GM23338 (cell line): ENCODE measurements around the gene MALSU1. TPM values are rescaled to one million over a fixed set of nuclear protein-coding genes. Genes with fewer than 3 reads are reported as not detected.
A peak's percentile ranks its signal among the peaks of the same experiment; 100 is the strongest.

ENCODE experiments used
- ATAC-seq: fragments of 200-7000 bp; cut with Tn5 transposase; 3 replicates; pipeline ENCODE4 v1.9.1; 2020
- DNase-seq: peaks from one replicate; pipeline ENCODE4 v3.0.0-alpha.2; 2015; ENCODE audit warnings: low spot score
- H2AFZ ChIP-seq: fragments of 200-600 bp; sonication (generic); 2 replicates; pipeline ENCODE4 v1.8.0; 2016; ENCODE audit warnings: antibody characterized with exemption, mild to moderate bottlenecking, moderate library complexity
- H3F3A ChIP-seq: fragments of 200-600 bp; sonication (generic); replicated peaks from 2 replicates; pipeline ENCODE4 v1.8.0; 2017; ENCODE audit warnings: antibody characterized with exemption, mixed run types, low read depth
- H3K27ac ChIP-seq: fragments of 200-600 bp; sonication (generic); 2 replicates; pipeline ENCODE4 v1.6.1; 2016; ENCODE audit warnings: low read depth
- H3K27me3 ChIP-seq: fragments of 200-600 bp; sonication (generic); 2 replicates; pipeline ENCODE4 v1.8.0; 2016; ENCODE audit warnings: mild to moderate bottlenecking, mixed run types, moderate library complexity; ENCODE audit not compliant: insufficient read depth
- H3K36me3 ChIP-seq: fragments of 200-600 bp; sonication (generic); 2 replicates; pipeline ENCODE4 v1.8.0; 2016; ENCODE audit warnings: mild to moderate bottlenecking; ENCODE audit not compliant: insufficient read depth
- H3K4me1 ChIP-seq: fragments of 200-600 bp; sonication (generic); 2 replicates; pipeline ENCODE4 v1.8.0; 2016; ENCODE audit warnings: mild to moderate bottlenecking, moderate library complexity; ENCODE audit not compliant: insufficient read depth
- H3K4me2 ChIP-seq: fragments of 200-600 bp; sonication (generic); 2 replicates; pipeline ENCODE4 v1.7.1; 2017; ENCODE audit warnings: mixed run types
- H3K4me3 ChIP-seq: fragments of 200-600 bp; sonication (generic); 2 replicates; pipeline ENCODE4 v1.6.1; 2016; ENCODE audit warnings: mixed run types
- H3K79me2 ChIP-seq: fragments of 200-600 bp; sonication (generic); replicated peaks from 2 replicates; pipeline ENCODE4 v1.8.0; 2017; ENCODE audit warnings: mild to moderate bottlenecking; ENCODE audit not compliant: insufficient read depth
- H3K9me2 ChIP-seq: fragments of 200-600 bp; sonication (generic); 2 replicates; pipeline ENCODE4 v1.8.0; 2017; ENCODE audit not compliant: insufficient read depth
- H4K20me1 ChIP-seq: fragments of 200-600 bp; sonication (generic); replicated peaks from 2 replicates; pipeline ENCODE4 v1.8.0; 2017; ENCODE audit warnings: mild to moderate bottlenecking; ENCODE audit not compliant: insufficient read depth
- H3K27ac Mint-ChIP-seq: 2 replicates; pipeline ENCODE4 v1.8.0; 2020; ENCODE audit warnings: inconsistent platforms, mild to moderate bottlenecking, moderate library complexity, mixed read lengths
- H3K27me3 Mint-ChIP-seq: 3 replicates; pipeline ENCODE4 v1.8.0; 2022; ENCODE audit warnings: low read depth, mild to moderate bottlenecking, moderate library complexity, mixed read lengths, inconsistent platforms; ENCODE audit not compliant: insufficient read depth, poor library complexity
- H3K36me3 Mint-ChIP-seq: 3 replicates; pipeline ENCODE4 v1.8.0; 2021; ENCODE audit warnings: low read depth, mild to moderate bottlenecking, inconsistent platforms, moderate library complexity, mixed read lengths
- H3K4me1 Mint-ChIP-seq: 3 replicates; pipeline ENCODE4 v1.8.0; 2020; ENCODE audit warnings: mild to moderate bottlenecking, inconsistent platforms, mixed read lengths
- H3K4me3 Mint-ChIP-seq: 3 replicates; pipeline ENCODE4 v1.8.0; 2021; ENCODE audit warnings: moderate library complexity, mild to moderate bottlenecking, inconsistent platforms, mixed read lengths
- H3K9me3 Mint-ChIP-seq: 3 replicates; pipeline ENCODE4 v1.8.0; 2020; ENCODE audit warnings: moderate library complexity, mild to moderate bottlenecking, inconsistent platforms, mixed read lengths
- CREB1 ChIP-seq: fragments of 250-450 bp; sonication (Bioruptor Pico); IDR thresholded peaks from 2 replicates; pipeline ENCODE4 v1.5.0; 2020; ENCODE audit warnings: low read depth, mild to moderate bottlenecking, moderate library complexity
- ETS1 ChIP-seq: IDR thresholded peaks from 2 replicates; pipeline ENCODE4 v1.6.1; 2016; ENCODE audit warnings: antibody characterized with exemption
- EZH2 ChIP-seq: fragments of 200-600 bp; sonication (generic); IDR thresholded peaks from one replicate; pipeline ENCODE4 v1.8.0; 2017; ENCODE audit warnings: antibody characterized with exemption, mild to moderate bottlenecking, low read depth; ENCODE audit not compliant: unreplicated experiment
- EZH2phosphoT487 ChIP-seq: fragments of 200-600 bp; sonication (generic); IDR thresholded peaks from one replicate; pipeline ENCODE4 v1.8.1; 2018; ENCODE audit warnings: antibody characterized with exemption; ENCODE audit not compliant: unreplicated experiment
- JUNB ChIP-seq: IDR thresholded peaks from one replicate; pipeline ENCODE4 v1.6.1; 2016; ENCODE audit warnings: antibody characterized with exemption; ENCODE audit not compliant: unreplicated experiment
- STAT1 ChIP-seq: IDR thresholded peaks from one replicate; pipeline ENCODE4 v1.6.1; 2016; ENCODE audit warnings: antibody characterized with exemption; ENCODE audit not compliant: unreplicated experiment
- ZNF114 ChIP-seq: fragments of 250-450 bp; sonication (Bioruptor Pico); IDR thresholded peaks from 2 replicates; pipeline ENCODE4 v1.5.0; 2020; ENCODE audit warnings: mild to moderate bottlenecking, moderate library complexity
- ZNF331 ChIP-seq: fragments of 250-450 bp; sonication (Bioruptor Pico); IDR thresholded peaks from 2 replicates; pipeline ENCODE4 v1.5.0; 2020; ENCODE audit warnings: low read depth, mild to moderate bottlenecking, moderate library complexity
- ZNF462 ChIP-seq: fragments of 250-450 bp; sonication (Bioruptor Pico); IDR thresholded peaks from 2 replicates; pipeline ENCODE4 v1.5.0; 2020; ENCODE audit warnings: mild to moderate bottlenecking, moderate library complexity
- polyA plus RNA-seq: library from polyadenylated mRNA; unstranded; fragments of >200 nt; fragmentation: Nextera tagmentation; extraction: Ambion mirVana; gene quantifications from 2 replicates; pipeline ENCODE4 v1.2.1, GENCODE V29; 2016
- total RNA-seq: library from RNA; depleted of rRNA; stranded (reverse); fragments of >200 nt; shearing (Covaris generic); gene quantifications from 2 replicates; pipeline ENCODE4 v1.2.3, GENCODE V29; 2014
- TF ChIP-seq, protein P1 (sequence below), 2 experiments: fragments of 200-600 bp in 1 of 2; sonication (generic) in 1 of 2; conservative IDR thresholded peaks; 2 replicates each; pipeline versions ENCODE4 v1.5.1 to v1.6.1; 2016 to 2017; ENCODE audit warnings: antibody characterized with exemption in 2 of 2, low read depth in 2 of 2, mild to moderate bottlenecking in 2 of 2, moderate library complexity in 1 of 2

Gene MALSU1
- total and polyA plus RNA-seq, 2 experiments from 2014 or later: 96.8 to 209 TPM

DNA sequence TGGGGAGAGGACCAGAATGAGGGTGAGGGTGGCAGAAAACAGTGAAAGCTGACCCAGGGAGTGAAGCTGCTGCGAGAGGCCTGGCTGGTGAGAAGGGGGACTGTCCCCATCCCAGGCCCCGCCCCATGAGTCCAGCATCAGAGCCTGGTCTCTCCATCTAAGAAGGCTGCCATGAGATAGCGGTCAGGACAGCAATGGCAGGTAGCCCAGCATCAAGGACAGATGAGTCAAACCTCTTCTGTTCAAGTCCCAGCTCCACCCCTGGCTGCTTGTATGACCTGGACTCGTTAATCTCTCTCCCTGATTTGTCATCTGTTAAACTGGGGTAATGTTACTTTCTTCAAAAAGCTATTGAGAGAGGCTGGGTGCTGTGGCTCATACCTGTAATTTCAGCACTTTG is 30.4 kb upstream of the MALSU1 start (continued):
- TF ChIP-seq, protein P1, sequence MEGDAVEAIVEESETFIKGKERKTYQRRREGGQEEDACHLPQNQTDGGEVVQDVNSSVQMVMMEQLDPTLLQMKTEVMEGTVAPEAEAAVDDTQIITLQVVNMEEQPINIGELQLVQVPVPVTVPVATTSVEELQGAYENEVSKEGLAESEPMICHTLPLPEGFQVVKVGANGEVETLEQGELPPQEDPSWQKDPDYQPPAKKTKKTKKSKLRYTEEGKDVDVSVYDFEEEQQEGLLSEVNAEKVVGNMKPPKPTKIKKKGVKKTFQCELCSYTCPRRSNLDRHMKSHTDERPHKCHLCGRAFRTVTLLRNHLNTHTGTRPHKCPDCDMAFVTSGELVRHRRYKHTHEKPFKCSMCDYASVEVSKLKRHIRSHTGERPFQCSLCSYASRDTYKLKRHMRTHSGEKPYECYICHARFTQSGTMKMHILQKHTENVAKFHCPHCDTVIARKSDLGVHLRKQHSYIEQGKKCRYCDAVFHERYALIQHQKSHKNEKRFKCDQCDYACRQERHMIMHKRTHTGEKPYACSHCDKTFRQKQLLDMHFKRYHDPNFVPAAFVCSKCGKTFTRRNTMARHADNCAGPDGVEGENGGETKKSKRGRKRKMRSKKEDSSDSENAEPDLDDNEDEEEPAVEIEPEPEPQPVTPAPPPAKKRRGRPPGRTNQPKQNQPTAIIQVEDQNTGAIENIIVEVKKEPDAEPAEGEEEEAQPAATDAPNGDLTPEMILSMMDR (conservative IDR thresholded peaks at IDR 0.05; ENCODE audit: low read depth in 2 of 2): no peak
- no peak for TF ChIP-seq EZH2phosphoT487

DNA sequence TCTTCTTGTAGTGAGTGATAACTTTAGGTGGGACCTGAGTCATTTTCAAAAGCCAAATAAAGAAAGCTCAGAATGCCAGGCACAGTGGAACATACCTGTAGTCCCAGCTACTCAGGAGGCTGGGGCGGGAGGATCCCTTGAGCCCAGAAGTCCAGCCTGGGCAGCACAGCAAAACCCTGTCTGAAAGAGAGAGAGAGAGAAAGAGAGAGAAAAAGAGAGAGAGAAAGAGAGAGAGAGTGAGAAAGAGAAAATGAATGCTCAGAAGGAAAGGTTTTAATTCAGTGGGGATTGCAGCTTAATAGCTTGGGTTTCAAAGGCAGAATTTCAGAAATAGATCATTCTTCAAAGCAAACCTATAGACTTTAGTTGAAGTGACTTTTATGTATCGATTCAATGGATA is 26.9 kb upstream of the MALSU1 start:
- no peaks in the 10 kb centered on the region for H3K9me2 ChIP-seq
- TF ChIP-seq, protein P1 (conservative IDR thresholded peaks at IDR 0.05; ENCODE audit: low read depth in 2 of 2): no peak
- TF ChIP-seq ZNF462 (no peak), EZH2 (no peak), ZNF331 (no peak), ETS1 (no peak), EZH2phosphoT487 (no peak), JUNB (no peak), ZNF114 (no peak), STAT1 (no peak), CREB1 (no peak)

More for the DNA sequence above, 26.9 kb upstream of the MALSU1 start:
- no peaks in the 10 kb centered on the region for H4K20me1 ChIP-seq
- Mint-ChIP-seq H3K9me3 (no peaks in the 10 kb centered on the region), H3K4me1 (peaks cover 11% of the 10 kb centered on the region), H3K27ac (no peak overlapping the region), H3K27me3 (peaks cover 3% of the 10 kb centered on the region), H3K4me3 (no peak overlapping the region; the same call in 2 of the 3 replicates), H3K36me3 (no peaks in the 10 kb centered on the region)
- 0 out of 2 replicates have a peak, but pooled peaks cover 6% of the 10 kb centered on the region for H3F3A ChIP-seq
- H3K36me3 ChIP-seq: no peaks in the 10 kb centered on the region
- no peaks in the 10 kb centered on the region for H3K4me1 ChIP-seq
- DNase-seq: no peak
- H3K4me2 ChIP-seq: no peak overlapping the region
- H3K4me3 ChIP-seq: no peak overlapping the region
- H3K27me3 ChIP-seq: no peaks in the 10 kb centered on the region
- H3K79me2 ChIP-seq: no peaks in the 10 kb centered on the region
- H3K27ac ChIP-seq: no peak overlapping the region
- peak overlapping the region; percentile 93; the same call in 1 of the 2 replicates for H2AFZ ChIP-seq
- ATAC-seq: no peak
